ENCODE measurements around the gene ELF1. TPM values are rescaled to one million over a fixed set of nuclear protein-coding genes. Genes with fewer than 3 reads are reported as not detected.

Gene ELF1
- total and polyA plus RNA-seq, 4 donors: 23.0 to 77.0 (median 47.6) TPM

DNA sequence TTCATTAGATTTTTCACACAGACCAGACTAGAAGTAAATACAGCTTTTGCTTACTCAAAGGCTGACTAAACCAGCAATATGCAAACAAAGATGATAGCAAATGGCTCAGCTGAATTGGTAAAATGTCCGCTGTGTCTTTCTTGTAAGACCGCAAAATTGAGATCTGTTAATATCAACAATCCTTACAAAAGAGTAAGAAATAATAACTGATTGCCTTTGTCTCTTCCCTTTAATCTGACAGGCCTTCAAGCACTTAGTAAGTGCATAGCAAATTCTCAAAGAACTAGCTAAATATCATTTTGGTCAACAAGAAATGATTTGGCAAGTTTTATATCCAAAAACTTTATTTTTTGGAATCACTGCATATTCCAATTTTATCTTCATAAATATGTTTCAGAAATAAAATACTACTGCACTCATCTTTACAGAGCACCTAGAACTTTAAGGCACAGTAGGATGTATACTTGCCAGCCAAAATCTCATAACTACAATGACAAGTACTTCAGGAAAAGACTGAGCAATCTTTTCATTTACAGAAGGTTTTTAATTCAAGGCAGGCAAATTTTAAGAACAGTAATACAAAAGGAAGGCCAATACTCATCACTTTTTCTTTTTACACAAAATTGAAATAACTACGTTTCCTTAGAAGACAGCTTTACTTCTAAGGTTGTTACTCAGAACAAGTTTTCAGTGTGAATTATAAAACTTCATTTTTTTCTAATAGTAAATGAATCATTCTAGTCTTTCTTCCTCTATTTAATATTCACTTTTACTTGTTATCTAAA is 1.1 kb downstream of the ELF1 start:
- Histone ChIP-seq H3K4me3 (ENCODE audit: low read length in 2 of 2) (no peak overlapping the region), H3K9me3 (ENCODE audit: control insufficient read depth, low read length) (no peaks in the 10 kb centered on the region), H3K27me3 (ENCODE audit: control insufficient read depth in 1 of 2, insufficient read depth in 2 of 2, low read length in 1 of 2) (no peaks in the 10 kb centered on the region), H3K36me3 (ENCODE audit: control insufficient read depth in 1 of 2, insufficient read depth in 2 of 2, low read length in 1 of 2) (no peaks in the 10 kb centered on the region), H3K27ac (ENCODE audit: low read depth in 1 of 2, low read length in 2 of 2) (no peak overlapping the region), H3K4me1 (ENCODE audit: control insufficient read depth in 1 of 2, insufficient read depth in 2 of 2, low read length in 2 of 2) (peaks cover 1 to 7% of the 10 kb centered on the region in 2 donors)
- DNase-seq (no peak), ATAC-seq (ENCODE audit: low FRiP score) (no peak)
- 89 to 94% methylated on average over 3 of the region's 3 CpGs for WGBS, 2 donors
- intact Hi-C loops (cut with DNase I): no loop called here

DNA sequence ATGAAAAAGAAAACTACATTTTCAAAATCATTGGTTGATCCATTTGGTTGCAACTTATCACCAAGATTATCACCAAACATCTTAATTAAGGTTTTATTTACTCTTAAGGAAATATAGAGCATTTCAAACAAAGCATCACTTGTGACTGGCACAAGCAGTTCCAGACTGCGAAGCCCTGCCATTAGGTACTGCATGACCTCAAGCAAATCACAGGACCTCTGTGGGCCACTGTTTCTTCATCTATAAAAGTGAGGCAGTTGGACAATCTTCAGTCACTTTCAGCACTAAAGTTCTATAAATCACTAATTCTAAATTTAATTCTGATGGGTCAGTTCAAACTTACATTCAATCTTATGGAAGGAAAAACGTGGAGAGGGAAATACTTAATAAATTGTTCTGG is 2.0 kb downstream of the ELF1 start:
- intact Hi-C loops (cut with DNase I): no loop called here
- no peaks in the 10 kb centered on the region for H3K9me3 ChIP-seq (ENCODE audit: control insufficient read depth, low read length)
- no peaks in the 10 kb centered on the region for H3K36me3 ChIP-seq (ENCODE audit: control insufficient read depth in 1 of 2, insufficient read depth in 2 of 2, low read length in 1 of 2)
- no peak overlapping the region for H3K27ac ChIP-seq (ENCODE audit: low read depth in 1 of 2, low read length in 2 of 2)
- DNase-seq (no peak), ATAC-seq (ENCODE audit: low FRiP score) (no peak)
- H3K4me1 ChIP-seq (ENCODE audit: control insufficient read depth in 1 of 2, insufficient read depth in 2 of 2, low read length in 2 of 2): peaks cover 1 to 7% of the 10 kb centered on the region in 2 donors
- H3K4me3 ChIP-seq (ENCODE audit: low read length in 2 of 2): no peak overlapping the region
- 69 to 77% methylated on average over 2 of the region's 2 CpGs for WGBS, 2 donors
- no peaks in the 10 kb centered on the region for H3K27me3 ChIP-seq (ENCODE audit: control insufficient read depth in 1 of 2, insufficient read depth in 2 of 2, low read length in 1 of 2)

DNA sequence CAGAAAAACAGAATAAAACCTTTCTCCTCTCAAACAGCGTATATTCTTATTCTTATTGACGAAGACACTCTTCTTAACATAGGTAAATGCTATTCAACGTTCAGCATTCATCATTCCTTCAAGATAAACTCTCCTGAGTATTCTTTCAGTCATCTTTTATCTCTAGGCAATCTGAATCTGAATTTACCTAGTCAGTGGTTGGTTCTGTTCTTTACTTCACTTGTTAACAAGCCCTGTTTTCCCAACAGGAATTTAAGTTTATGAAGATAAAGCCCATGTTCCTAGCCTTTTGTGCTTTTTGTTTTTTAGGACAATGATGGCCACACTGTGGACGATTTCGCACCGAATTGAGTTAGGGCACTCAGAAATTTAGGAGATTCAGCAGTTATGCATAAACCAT is 3.2 kb downstream of the ELF1 start:
- H3K9me3 ChIP-seq (ENCODE audit: control insufficient read depth, low read length): no peaks in the 10 kb centered on the region
- DNase-seq: no peak
- H3K27ac ChIP-seq (ENCODE audit: low read depth in 1 of 2, low read length in 2 of 2): no peak overlapping the region
- ATAC-seq (ENCODE audit: low FRiP score): no peak
- WGBS, 2 donors: 90 to 91% methylated on average over 6 of the region's 6 CpGs
- H3K36me3 ChIP-seq (ENCODE audit: control insufficient read depth in 1 of 2, insufficient read depth in 2 of 2, low read length in 1 of 2): no peaks in the 10 kb centered on the region
- H3K27me3 ChIP-seq (ENCODE audit: control insufficient read depth in 1 of 2, insufficient read depth in 2 of 2, low read length in 1 of 2): no peaks in the 10 kb centered on the region
- intact Hi-C loops (cut with DNase I): no loop called here
- no peak overlapping the region for H3K4me3 ChIP-seq (ENCODE audit: low read length in 2 of 2)
- H3K4me1 ChIP-seq (ENCODE audit: control insufficient read depth in 1 of 2, insufficient read depth in 2 of 2, low read length in 2 of 2): peaks cover 0 to 4% of the 10 kb centered on the region in 2 donors

DNA sequence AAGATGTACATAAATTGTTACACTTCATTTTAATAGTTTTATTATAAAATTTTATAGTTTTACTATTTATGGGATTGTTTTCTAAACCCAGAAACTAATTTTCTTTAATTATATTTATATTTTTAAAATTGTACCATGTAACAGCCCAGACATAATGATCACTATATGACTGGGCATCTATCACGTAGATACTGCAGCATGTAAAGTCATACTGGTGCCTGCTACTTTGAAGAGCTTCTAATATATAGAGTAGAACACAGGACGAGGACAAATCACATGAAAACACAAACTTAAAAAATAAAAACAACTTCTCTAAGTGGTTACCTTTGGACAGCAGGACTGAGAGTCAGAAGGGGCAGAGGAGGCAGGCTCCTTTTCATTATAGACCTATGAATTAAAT is 5.3 kb downstream of the ELF1 start:
- Histone ChIP-seq H3K4me3 (ENCODE audit: low read length in 2 of 2) (no peak overlapping the region), H3K4me1 (ENCODE audit: control insufficient read depth in 1 of 2, insufficient read depth in 2 of 2, low read length in 2 of 2) (no peaks in the 10 kb centered on the region), H3K27ac (ENCODE audit: low read depth in 1 of 2, low read length in 2 of 2) (no peak overlapping the region), H3K27me3 (ENCODE audit: control insufficient read depth in 1 of 2, insufficient read depth in 2 of 2, low read length in 1 of 2) (no peaks in the 10 kb centered on the region), H3K36me3 (ENCODE audit: control insufficient read depth in 1 of 2, insufficient read depth in 2 of 2, low read length in 1 of 2) (no peaks in the 10 kb centered on the region), H3K9me3 (ENCODE audit: control insufficient read depth, low read length) (no peaks in the 10 kb centered on the region)
- WGBS, 2 donors: 91 to 92% methylated on average over 2 of the region's 2 CpGs
- ATAC-seq (ENCODE audit: low FRiP score) (no peak), DNase-seq (no peak)
- intact Hi-C loops (cut with DNase I): no loop called here

DNA sequence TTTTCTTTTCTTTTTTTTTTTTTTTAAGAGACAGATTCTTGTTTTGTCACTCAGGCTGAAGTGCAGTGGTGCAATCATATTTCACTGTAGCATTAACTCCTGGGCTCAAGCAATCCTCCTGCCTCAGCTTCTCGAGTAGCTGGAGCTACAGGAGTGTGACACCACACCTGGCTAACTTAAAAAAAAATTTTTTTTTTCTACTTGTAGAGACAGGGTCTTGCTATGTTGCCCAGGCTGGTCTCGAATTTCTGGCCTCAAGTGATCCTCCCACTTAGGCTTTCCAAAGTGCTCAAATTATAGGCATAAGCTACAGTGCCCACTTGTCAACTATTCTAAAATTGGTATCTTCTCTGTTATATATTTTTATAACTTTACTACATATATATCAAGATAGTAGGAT is 6.6 kb downstream of the ELF1 start:
- H3K36me3 ChIP-seq (ENCODE audit: control insufficient read depth in 1 of 2, insufficient read depth in 2 of 2, low read length in 1 of 2): no peaks in the 10 kb centered on the region
- H3K9me3 ChIP-seq (ENCODE audit: control insufficient read depth, low read length): no peaks in the 10 kb centered on the region
- no peak for ATAC-seq (ENCODE audit: low FRiP score)
- H3K27me3 ChIP-seq (ENCODE audit: control insufficient read depth in 1 of 2, insufficient read depth in 2 of 2, low read length in 1 of 2): no peaks in the 10 kb centered on the region
- H3K4me3 ChIP-seq (ENCODE audit: low read length in 2 of 2): no peak overlapping the region
- no peak overlapping the region for H3K27ac ChIP-seq (ENCODE audit: low read depth in 1 of 2, low read length in 2 of 2)
- intact Hi-C loops (cut with DNase I): no loop called here
- no peaks in the 10 kb centered on the region for H3K4me1 ChIP-seq (ENCODE audit: control insufficient read depth in 1 of 2, insufficient read depth in 2 of 2, low read length in 2 of 2)
- 92 to 94% methylated on average over 2 of the region's 2 CpGs for WGBS, 2 donors
- no peak for DNase-seq

DNA sequence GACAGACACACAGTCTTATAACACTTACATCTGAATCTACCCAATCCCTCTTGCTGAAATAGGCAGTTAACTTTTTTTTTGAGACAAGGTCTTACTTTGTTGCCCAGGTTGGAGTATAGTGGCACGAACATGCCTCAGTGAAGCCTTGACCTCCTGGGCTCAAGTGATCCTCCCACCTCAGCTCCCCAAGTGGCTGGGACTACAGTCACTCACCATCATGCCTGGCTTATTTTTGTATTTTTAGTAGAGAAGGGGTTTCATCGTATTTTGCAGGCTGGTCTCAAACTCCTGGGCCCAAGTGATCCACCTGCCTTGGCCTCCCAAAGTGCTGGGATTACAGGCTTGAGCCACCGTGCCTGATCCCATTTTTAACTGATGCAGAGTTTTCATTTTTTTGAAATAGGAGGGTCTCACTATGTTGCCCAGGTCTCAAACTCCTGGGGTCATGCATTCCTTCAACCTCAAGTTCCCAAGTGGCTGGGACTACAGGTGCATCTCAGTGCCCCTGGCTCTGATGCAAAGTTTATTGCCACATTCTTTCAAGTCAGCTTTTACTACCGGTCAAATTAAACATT is 7.6 kb downstream of the ELF1 start:
- ATAC-seq (ENCODE audit: low FRiP score) (no peak), DNase-seq (no peak)
- intact Hi-C loops (cut with DNase I): no loop called here
- Histone ChIP-seq H3K27ac (ENCODE audit: low read depth in 1 of 2, low read length in 2 of 2) (no peak overlapping the region), H3K4me3 (ENCODE audit: low read length in 2 of 2) (no peak overlapping the region), H3K4me1 (ENCODE audit: control insufficient read depth in 1 of 2, insufficient read depth in 2 of 2, low read length in 2 of 2) (peaks cover 0 to 2% of the 10 kb centered on the region in 2 donors), H3K36me3 (ENCODE audit: control insufficient read depth in 1 of 2, insufficient read depth in 2 of 2, low read length in 1 of 2) (no peaks in the 10 kb centered on the region), H3K9me3 (ENCODE audit: control insufficient read depth, low read length) (no peaks in the 10 kb centered on the region), H3K27me3 (ENCODE audit: control insufficient read depth in 1 of 2, insufficient read depth in 2 of 2, low read length in 1 of 2) (no peaks in the 10 kb centered on the region)
- 90 to 91% methylated on average over 4 of the region's 4 CpGs for WGBS, 2 donors

DNA sequence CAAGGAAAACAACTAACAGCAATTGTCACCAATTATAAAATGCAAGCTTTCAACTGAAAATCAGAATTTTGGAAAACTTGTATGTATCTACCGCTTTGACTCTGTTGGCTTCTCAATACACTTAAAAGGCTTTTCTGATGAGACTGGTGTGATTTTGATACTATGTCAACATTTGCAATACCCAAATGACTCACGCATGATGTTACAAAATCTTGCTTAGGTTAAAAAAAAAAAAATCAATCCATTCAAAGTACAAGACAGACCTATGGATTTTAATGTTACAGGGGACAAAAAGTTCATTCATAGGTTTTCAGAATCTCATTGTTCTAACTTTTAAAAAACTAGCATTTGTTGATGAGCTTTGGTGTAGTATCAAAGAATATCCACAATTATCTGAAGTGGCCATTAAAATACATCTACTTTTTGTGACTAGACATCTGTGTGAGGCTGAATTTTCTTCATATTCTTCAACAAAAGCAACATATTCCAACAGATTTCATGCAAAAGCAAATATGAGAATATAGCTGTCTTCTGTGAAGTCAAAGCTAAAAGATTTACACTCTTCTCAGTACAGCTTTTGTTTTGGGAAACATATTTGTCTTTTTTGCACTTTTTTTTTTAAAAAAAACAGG is 10.7 kb downstream of the ELF1 start:
- 92% methylated on average over 2 of the region's 2 CpGs for WGBS, 2 donors
- intact Hi-C loops (cut with DNase I): no loop called here
- Histone ChIP-seq H3K4me3 (ENCODE audit: low read length in 2 of 2) (no peak overlapping the region), H3K27me3 (ENCODE audit: control insufficient read depth in 1 of 2, insufficient read depth in 2 of 2, low read length in 1 of 2) (no peaks in the 10 kb centered on the region), H3K4me1 (ENCODE audit: control insufficient read depth in 1 of 2, insufficient read depth in 2 of 2, low read length in 2 of 2) (peaks cover 0 to 2% of the 10 kb centered on the region in 2 donors), H3K27ac (ENCODE audit: low read depth in 1 of 2, low read length in 2 of 2) (no peak overlapping the region), H3K36me3 (ENCODE audit: control insufficient read depth in 1 of 2, insufficient read depth in 2 of 2, low read length in 1 of 2) (no peaks in the 10 kb centered on the region), H3K9me3 (ENCODE audit: control insufficient read depth, low read length) (no peaks in the 10 kb centered on the region)
- DNase-seq (no peak), ATAC-seq (ENCODE audit: low FRiP score) (no peak)

DNA sequence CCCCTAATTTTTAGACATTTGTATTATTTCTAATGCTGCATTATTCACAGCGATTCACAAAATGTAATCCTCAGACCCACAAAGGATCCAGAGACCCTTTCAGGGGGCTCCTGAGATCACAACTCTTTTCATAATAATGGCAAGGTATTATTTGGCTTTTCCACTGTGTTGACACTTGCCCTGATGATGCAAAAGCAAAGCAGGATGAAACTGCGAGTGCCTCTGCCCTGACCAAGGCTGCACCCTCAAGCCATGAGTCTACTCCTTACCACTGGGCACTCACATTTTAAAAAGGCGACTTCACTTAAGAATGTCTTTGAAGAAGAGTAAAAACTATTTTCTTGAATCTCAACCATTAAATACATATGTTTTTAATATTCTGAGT is 11.4 kb downstream of the ELF1 start:
- peaks cover 0 to 2% of the 10 kb centered on the region in 2 donors for H3K4me1 ChIP-seq (ENCODE audit: control insufficient read depth in 1 of 2, insufficient read depth in 2 of 2, low read length in 2 of 2)
- H3K27me3 ChIP-seq (ENCODE audit: control insufficient read depth in 1 of 2, insufficient read depth in 2 of 2, low read length in 1 of 2): no peaks in the 10 kb centered on the region
- intact Hi-C loops (cut with DNase I): no loop called here
- DNase-seq (no peak), ATAC-seq (ENCODE audit: low FRiP score) (no peak)
- H3K36me3 ChIP-seq (ENCODE audit: control insufficient read depth in 1 of 2, insufficient read depth in 2 of 2, low read length in 1 of 2): no peaks in the 10 kb centered on the region
- no peaks in the 10 kb centered on the region for H3K9me3 ChIP-seq (ENCODE audit: control insufficient read depth, low read length)
- 85 to 88% methylated on average over 3 of the region's 3 CpGs for WGBS, 2 donors
- no peak overlapping the region for H3K4me3 ChIP-seq (ENCODE audit: low read length in 2 of 2)
- H3K27ac ChIP-seq (ENCODE audit: low read depth in 1 of 2, low read length in 2 of 2): no peak overlapping the region
